K562 (cell line): ENCODE data around the gene PRKAG2.

ENCODE experiments used
- BCL6 ChIP-seq: fragments of 250-450 bp; sonication (Bioruptor Pico); IDR thresholded peaks from 2 replicates; pipeline ENCODE4 v1.4.0; 2020
- CTCF ChIP-seq, 3 experiments: IDR thresholded peaks in 2 of 3; conservative IDR thresholded peaks in 1 of 3; 2 replicates each; pipeline ENCODE4 v1.5.1; 2011 to 2012; ENCODE audit warnings: low read length in 3 of 3, mild to moderate bottlenecking in 3 of 3, control low read depth in 2 of 3, improper control_type of control experiment in 1 of 3, inconsistent platforms in 1 of 3, low read depth in 1 of 3, mixed read lengths in 1 of 3, moderate library complexity in 1 of 3; ENCODE audit not compliant: insufficient read depth in 2 of 3
- HDAC2 ChIP-seq: fragments of 450-650 bp; IDR thresholded peaks from 2 replicates; pipeline ENCODE4 v1.6.1; 2016; ENCODE audit warnings: mild to moderate bottlenecking
- KHSRP ChIP-seq: fragments of 450-650 bp; IDR thresholded peaks from 2 replicates; pipeline ENCODE4 v1.6.1; 2017
- RUNX1 ChIP-seq: sonication (generic); IDR thresholded peaks from 2 replicates; pipeline ENCODE4 v1.6.1; 2016; ENCODE audit warnings: antibody characterized with exemption, low read depth
- SREBF2 ChIP-seq: sonication (generic); formaldehyde crosslinking; IDR thresholded peaks from 2 replicates; pipeline ENCODE4 v1.4.0; 2020; ENCODE audit warnings: mild to moderate bottlenecking, missing genetic modification reagents

- TF ChIP-seq RUNX1 (no peak), SREBF2 (CRISPR knock-in tag) (no peak), CTCF (IDR thresholded peaks at IDR 0.05 in 2 of 3, conservative IDR thresholded peaks at IDR 0.05 in 1 of 3; ENCODE audit: insufficient read depth in 2 of 3, low read depth in 1 of 3, low read length in 3 of 3) (no peak), KHSRP (no peak), HDAC2 (no peak), BCL6 (CRISPR knock-in tag) (no peak)
Measured at GRCh38 chr7:151714201-151714600, 162.7 kb downstream of the PRKAG2 start.
